B cell (primary cell): ENCODE measurements around the gene HEXIM1.

Experiments
- EZH2 ChIP-seq: IDR thresholded peaks from 2 replicates; pipeline ENCODE4 v1.6.1; 2012; ENCODE audit warnings: borderline replicate concordance, low read depth, mild to moderate bottlenecking, moderate library complexity, low read length; ENCODE audit not compliant: insufficient read depth, poor library complexity, severe bottlenecking
- TF ChIP-seq, protein P1 (sequence below): fragments of 200-600 bp; IDR thresholded peaks from one replicate; pipeline ENCODE4 v1.8.0; 2022; ENCODE audit warnings: antibody characterized with exemption, mild to moderate bottlenecking

DNA sequence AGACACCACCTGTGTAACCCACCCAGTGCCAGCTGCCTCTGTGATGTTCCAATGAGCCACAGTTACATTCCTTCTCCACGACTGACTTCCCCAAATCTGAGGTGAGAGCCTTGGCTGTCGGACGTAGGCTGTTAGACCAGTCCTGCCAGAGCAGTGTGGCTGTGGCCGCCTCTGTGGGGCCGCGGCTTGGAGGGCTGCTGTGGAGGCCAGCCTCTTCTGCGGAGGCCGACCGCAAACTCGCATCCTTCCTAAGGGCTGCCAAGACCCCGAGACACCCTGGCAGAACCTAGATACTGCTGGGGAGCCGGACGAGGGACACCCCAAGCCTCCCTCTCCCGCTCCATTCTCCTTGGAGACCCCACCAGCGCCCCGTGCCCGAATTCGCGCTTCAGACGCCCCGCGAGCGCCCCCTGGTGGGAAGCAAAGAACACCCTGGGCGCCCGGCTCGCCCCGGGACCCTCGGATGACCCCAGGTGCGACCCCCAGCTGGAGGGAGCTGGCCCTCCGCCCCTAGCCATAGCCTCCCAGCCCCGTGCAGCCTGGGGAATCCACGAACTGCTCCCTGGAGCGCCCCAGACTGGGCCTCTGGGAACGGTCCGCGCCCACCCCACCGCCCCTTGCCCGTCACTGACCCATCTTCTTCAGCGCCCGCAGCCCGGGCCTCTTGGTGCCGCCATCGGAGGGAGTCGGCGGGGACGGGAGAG is 16.5 kb upstream of the HEXIM1 start:
- TF ChIP-seq, protein P1, sequence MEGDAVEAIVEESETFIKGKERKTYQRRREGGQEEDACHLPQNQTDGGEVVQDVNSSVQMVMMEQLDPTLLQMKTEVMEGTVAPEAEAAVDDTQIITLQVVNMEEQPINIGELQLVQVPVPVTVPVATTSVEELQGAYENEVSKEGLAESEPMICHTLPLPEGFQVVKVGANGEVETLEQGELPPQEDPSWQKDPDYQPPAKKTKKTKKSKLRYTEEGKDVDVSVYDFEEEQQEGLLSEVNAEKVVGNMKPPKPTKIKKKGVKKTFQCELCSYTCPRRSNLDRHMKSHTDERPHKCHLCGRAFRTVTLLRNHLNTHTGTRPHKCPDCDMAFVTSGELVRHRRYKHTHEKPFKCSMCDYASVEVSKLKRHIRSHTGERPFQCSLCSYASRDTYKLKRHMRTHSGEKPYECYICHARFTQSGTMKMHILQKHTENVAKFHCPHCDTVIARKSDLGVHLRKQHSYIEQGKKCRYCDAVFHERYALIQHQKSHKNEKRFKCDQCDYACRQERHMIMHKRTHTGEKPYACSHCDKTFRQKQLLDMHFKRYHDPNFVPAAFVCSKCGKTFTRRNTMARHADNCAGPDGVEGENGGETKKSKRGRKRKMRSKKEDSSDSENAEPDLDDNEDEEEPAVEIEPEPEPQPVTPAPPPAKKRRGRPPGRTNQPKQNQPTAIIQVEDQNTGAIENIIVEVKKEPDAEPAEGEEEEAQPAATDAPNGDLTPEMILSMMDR = peak; percentile 97
- TF ChIP-seq EZH2 = no peak
